Type B pancreatic cell (in vitro differentiated cells): ENCODE results near the gene GPC5. TPM values are rescaled to one million over a fixed set of nuclear protein-coding genes. Genes with fewer than 3 reads are reported as not detected.

Source experiments
- DNase-seq: peaks from one replicate; pipeline ENCODE4 v3.0.0; 2021; ENCODE audit warnings: mixed read lengths; ENCODE audit not compliant: unreplicated experiment; ENCODE audit errors: extremely low spot score
- H3K27ac Mint-ChIP-seq: 2 replicates; pipeline ENCODE4 v1.8.0; 2021; ENCODE audit warnings: mild to moderate bottlenecking, mixed read lengths
- H3K27me3 Mint-ChIP-seq: 2 replicates; pipeline ENCODE4 v1.8.0; 2021; ENCODE audit warnings: mixed read lengths
- H3K36me3 Mint-ChIP-seq: 2 replicates; pipeline ENCODE4 v1.8.0; 2021; ENCODE audit warnings: mixed read lengths
- H3K4me1 Mint-ChIP-seq: one replicate; pipeline ENCODE4 v1.8.0; 2021; ENCODE audit warnings: mixed read lengths; ENCODE audit not compliant: unreplicated experiment
- H3K4me3 Mint-ChIP-seq: 2 replicates; pipeline ENCODE4 v1.8.0; 2021; ENCODE audit warnings: mild to moderate bottlenecking, mixed read lengths
- H3K9me3 Mint-ChIP-seq: 2 replicates; pipeline ENCODE4 v1.8.0; 2021; ENCODE audit warnings: mixed read lengths
- CTCF ChIP-seq: fragments of 200-600 bp; sonication (generic); conservative IDR thresholded peaks from 2 replicates; pipeline ENCODE4 v1.5.0; 2021; ENCODE audit warnings: antibody characterized with exemption, mild to moderate bottlenecking
- total RNA-seq: library from RNA; stranded (reverse); gene quantifications from 2 replicates; pipeline ENCODE4 v1.2.1, GENCODE V29; 2021; ENCODE audit warnings: low replicate concordance

GPC5 gene
- total RNA-seq, 1 donor from 2014 or later: 2.8 TPM

GRCh38 chr13:91647361-91647990, 249.1 kb downstream of the GPC5 start:
- Mint-ChIP-seq H3K9me3 (no peaks in the 10 kb centered on the region), H3K27me3 (no peaks in the 10 kb centered on the region), H3K36me3 (no peaks in the 10 kb centered on the region), H3K4me3 (no peak overlapping the region), H3K27ac (no peak overlapping the region), H3K4me1 (no peaks in the 10 kb centered on the region)
- no peak for DNase-seq
- peak; percentile 72 for TF ChIP-seq CTCF

GRCh38 chr13:91648012-91648411, 249.6 kb downstream of the GPC5 start:
- TF ChIP-seq CTCF: no peak
- DNase-seq: no peak
- H3K27ac Mint-ChIP-seq: no peak overlapping the region
- no peak overlapping the region for H3K4me3 Mint-ChIP-seq
- H3K27me3 Mint-ChIP-seq: no peaks in the 10 kb centered on the region
- H3K4me1 Mint-ChIP-seq: no peaks in the 10 kb centered on the region
- H3K36me3 Mint-ChIP-seq: no peaks in the 10 kb centered on the region
- H3K9me3 Mint-ChIP-seq: no peaks in the 10 kb centered on the region

- Mint-ChIP-seq H3K27ac (no peak overlapping the region), H3K4me1 (no peaks in the 10 kb centered on the region), H3K36me3 (no peaks in the 10 kb centered on the region), H3K9me3 (no peaks in the 10 kb centered on the region), H3K4me3 (no peak overlapping the region), H3K27me3 (no peaks in the 10 kb centered on the region)
- no peak for DNase-seq
- no peak for TF ChIP-seq CTCF
Measured at GRCh38 chr13:91649456-91649855, 251.0 kb downstream of the GPC5 start.

- H3K27me3 Mint-ChIP-seq: peaks cover 2% of the 10 kb centered on the region
- no peak for TF ChIP-seq CTCF
- no peaks in the 10 kb centered on the region for H3K9me3 Mint-ChIP-seq
- H3K36me3 Mint-ChIP-seq: no peaks in the 10 kb centered on the region
- H3K4me1 Mint-ChIP-seq: no peaks in the 10 kb centered on the region
- H3K4me3 Mint-ChIP-seq: no peak overlapping the region
- no peak for DNase-seq
- H3K27ac Mint-ChIP-seq: no peak overlapping the region
Measured at GRCh38 chr13:91652404-91653301, 254.2 kb downstream of the GPC5 start.

GRCh38 chr13:91655731-91656130, 257.3 kb downstream of the GPC5 start:
- Mint-ChIP-seq H3K9me3 (no peaks in the 10 kb centered on the region), H3K4me1 (no peaks in the 10 kb centered on the region), H3K36me3 (no peaks in the 10 kb centered on the region), H3K4me3 (no peak overlapping the region), H3K27ac (no peak overlapping the region), H3K27me3 (peaks cover 2% of the 10 kb centered on the region)
- no peak for DNase-seq
- no peak for TF ChIP-seq CTCF
